ENCODE measurements around the gene KCTD10. TPM values are rescaled to one million over a fixed set of nuclear protein-coding genes. Genes with fewer than 3 reads are reported as not detected.

KCTD10 gene
- polyA plus RNA-seq, 1 donor (not counting 4 experiments of a cell fraction or from before 2014, with no cell fraction given), result 107 TPM

- Histone ChIP-seq H2AFZ (ENCODE audit: control insufficient read depth, low read length) (no peak overlapping the region), H3K27ac (ENCODE audit: control insufficient read depth, insufficient read depth, low read length) (no peak overlapping the region), H3K9me1 (ENCODE audit: control insufficient read depth, extremely low read depth, insufficient read depth, low read length) (no peaks in the 10 kb centered on the region), H3K36me3 (ENCODE audit: control insufficient read depth in 2 of 2, extremely low read depth in 1 of 2, insufficient read depth in 2 of 2, low read length in 2 of 2) (peaks cover 35 to 49% of the 10 kb centered on the region in 2 experiments), H3K4me3 (ENCODE audit: control insufficient read depth in 2 of 3, extremely low read depth in 1 of 3, insufficient read depth in 2 of 3, low read depth in 1 of 3, low read length in 3 of 3) (no peak overlapping the region), H4K20me1 (ENCODE audit: control insufficient read depth, extremely low read depth, insufficient read depth, low read length) (no peaks in the 10 kb centered on the region), H3K9me3 (ENCODE audit: control insufficient read depth, low read depth, low read length) (no peaks in the 10 kb centered on the region), H3K4me1 (ENCODE audit: control insufficient read depth, extremely low read depth, insufficient read depth, low read length) (no peaks in the 10 kb centered on the region), H3K79me2 (ENCODE audit: control insufficient read depth, insufficient read depth, low read length) (no peaks in the 10 kb centered on the region), H3K4me2 (ENCODE audit: control insufficient read depth, extremely low read depth, insufficient read depth, low read depth, low read length) (no peak overlapping the region), H3K27me3 (ENCODE audit: control insufficient read depth, extremely low read depth, insufficient read depth, low read length) (no peaks in the 10 kb centered on the region), H3K9ac (ENCODE audit: control insufficient read depth, extremely low read depth, insufficient read depth, low read length) (no peak overlapping the region)
- FAIRE-seq, result no peak
- dilution Hi-C loops (cut with MboI; ENCODE audit: extremely low pct_ligation_motif_present, low sequenced_read_pairs), result no loop called here
- no peak for DNase-seq (ENCODE audit: low read depth, low spot score)
- TF ChIP-seq, protein P1, sequence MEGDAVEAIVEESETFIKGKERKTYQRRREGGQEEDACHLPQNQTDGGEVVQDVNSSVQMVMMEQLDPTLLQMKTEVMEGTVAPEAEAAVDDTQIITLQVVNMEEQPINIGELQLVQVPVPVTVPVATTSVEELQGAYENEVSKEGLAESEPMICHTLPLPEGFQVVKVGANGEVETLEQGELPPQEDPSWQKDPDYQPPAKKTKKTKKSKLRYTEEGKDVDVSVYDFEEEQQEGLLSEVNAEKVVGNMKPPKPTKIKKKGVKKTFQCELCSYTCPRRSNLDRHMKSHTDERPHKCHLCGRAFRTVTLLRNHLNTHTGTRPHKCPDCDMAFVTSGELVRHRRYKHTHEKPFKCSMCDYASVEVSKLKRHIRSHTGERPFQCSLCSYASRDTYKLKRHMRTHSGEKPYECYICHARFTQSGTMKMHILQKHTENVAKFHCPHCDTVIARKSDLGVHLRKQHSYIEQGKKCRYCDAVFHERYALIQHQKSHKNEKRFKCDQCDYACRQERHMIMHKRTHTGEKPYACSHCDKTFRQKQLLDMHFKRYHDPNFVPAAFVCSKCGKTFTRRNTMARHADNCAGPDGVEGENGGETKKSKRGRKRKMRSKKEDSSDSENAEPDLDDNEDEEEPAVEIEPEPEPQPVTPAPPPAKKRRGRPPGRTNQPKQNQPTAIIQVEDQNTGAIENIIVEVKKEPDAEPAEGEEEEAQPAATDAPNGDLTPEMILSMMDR (optimal IDR thresholded peaks at IDR 0.05 in 1 of 3, IDR thresholded peaks at IDR 0.05 in 1 of 3, conservative IDR thresholded peaks at IDR 0.05 in 1 of 3; ENCODE audit: extremely low read depth in 1 of 3, insufficient read depth in 2 of 3, low read length in 3 of 3), result no peak
- TF ChIP-seq EZH2 (IDR thresholded peaks at IDR 0.05; ENCODE audit: low read length), result no peak
Observed at GRCh38 chr12:109489016-109489954, 12.2 kb upstream of the KCTD10 start.

GRCh38 chr12:109488051-109488665, 11.1 kb upstream of the KCTD10 start:
- no peak overlapping the region for H3K9ac ChIP-seq (ENCODE audit: control insufficient read depth, extremely low read depth, insufficient read depth, low read length)
- no peak for FAIRE-seq

More at GRCh38 chr12:109488051-109488665, 11.1 kb upstream of the KCTD10 start:
- no peak for DNase-seq (ENCODE audit: low read depth, low spot score)
- dilution Hi-C loops (cut with MboI; ENCODE audit: extremely low pct_ligation_motif_present, low sequenced_read_pairs), result no loop called here
- Histone ChIP-seq H3K36me3 (ENCODE audit: control insufficient read depth in 2 of 2, extremely low read depth in 1 of 2, insufficient read depth in 2 of 2, low read length in 2 of 2) (peaks cover 42 to 55% of the 10 kb centered on the region in 2 experiments), H3K9me3 (ENCODE audit: control insufficient read depth, low read depth, low read length) (no peaks in the 10 kb centered on the region), H4K20me1 (ENCODE audit: control insufficient read depth, extremely low read depth, insufficient read depth, low read length) (no peaks in the 10 kb centered on the region), H3K79me2 (ENCODE audit: control insufficient read depth, insufficient read depth, low read length) (no peaks in the 10 kb centered on the region), H2AFZ (ENCODE audit: control insufficient read depth, low read length) (no peak overlapping the region), H3K27ac (ENCODE audit: control insufficient read depth, insufficient read depth, low read length) (no peak overlapping the region), H3K4me3 (ENCODE audit: control insufficient read depth in 2 of 3, extremely low read depth in 1 of 3, insufficient read depth in 2 of 3, low read depth in 1 of 3, low read length in 3 of 3) (no peak overlapping the region), H3K9me1 (ENCODE audit: control insufficient read depth, extremely low read depth, insufficient read depth, low read length) (no peaks in the 10 kb centered on the region), H3K27me3 (ENCODE audit: control insufficient read depth, extremely low read depth, insufficient read depth, low read length) (no peaks in the 10 kb centered on the region), H3K4me1 (ENCODE audit: control insufficient read depth, extremely low read depth, insufficient read depth, low read length) (no peaks in the 10 kb centered on the region), H3K4me2 (ENCODE audit: control insufficient read depth, extremely low read depth, insufficient read depth, low read depth, low read length) (no peak overlapping the region)
- no peak for TF ChIP-seq EZH2 (IDR thresholded peaks at IDR 0.05; ENCODE audit: low read length)
- TF ChIP-seq, protein P1 (optimal IDR thresholded peaks at IDR 0.05 in 1 of 3, IDR thresholded peaks at IDR 0.05 in 1 of 3, conservative IDR thresholded peaks at IDR 0.05 in 1 of 3; ENCODE audit: extremely low read depth in 1 of 3, insufficient read depth in 2 of 3, low read length in 3 of 3), result no peak
